SK-N-SH treated with all-trans-retinoic acid at 6 μM for 48 hours (cell line): ENCODE measurements around the gene TFG.

Experiments used
- ATAC-seq: fragments of 200-7000 bp; cut with Tn5 transposase; 3 replicates; pipeline ENCODE4 v1.9.1; 2020; ENCODE audit warnings: mild to moderate bottlenecking, moderate library complexity
- ARNTL ChIP-seq: fragments of 450-650 bp; formaldehyde crosslinking; IDR thresholded peaks from 2 replicates; pipeline ENCODE4 v1.5.0; 2020; ENCODE audit warnings: low read depth, mild to moderate bottlenecking, moderate library complexity, borderline replicate concordance
- BACH2 ChIP-seq: fragments of 250-450 bp; sonication (Bioruptor Pico); IDR thresholded peaks from 2 replicates; pipeline ENCODE4 v1.9.0; 2021; ENCODE audit warnings: mild to moderate bottlenecking, borderline replicate concordance
- CSDC2 ChIP-seq: fragments of 250-450 bp; sonication (Bioruptor Pico); IDR thresholded peaks from 2 replicates; pipeline ENCODE4 v1.5.0; 2020; ENCODE audit warnings: mild to moderate bottlenecking, moderate library complexity
- GLIS3 ChIP-seq: fragments of 250-450 bp; sonication (Bioruptor Pico); IDR thresholded peaks from 2 replicates; pipeline ENCODE4 v1.5.0; 2020; ENCODE audit warnings: mild to moderate bottlenecking, moderate library complexity
- ISL1 ChIP-seq: fragments of 250-450 bp; sonication (Bioruptor Pico); IDR thresholded peaks from 2 replicates; pipeline ENCODE4 v2.1.2; 2022; ENCODE audit warnings: mild to moderate bottlenecking, moderate library complexity
- OSR1 ChIP-seq: fragments of 250-450 bp; sonication (Bioruptor Pico); IDR thresholded peaks from 2 replicates; pipeline ENCODE4 v1.8.0; 2022; ENCODE audit warnings: moderate library complexity, mild to moderate bottlenecking, inconsistent platforms
- RARB ChIP-seq: fragments of 250-450 bp; sonication (Bioruptor Pico); IDR thresholded peaks from 2 replicates; pipeline ENCODE4 v1.8.0; 2021; ENCODE audit warnings: mild to moderate bottlenecking, moderate library complexity
- TCF4 ChIP-seq: fragments of 250-450 bp; sonication (Bioruptor Pico); IDR thresholded peaks from 2 replicates; pipeline ENCODE4 v1.8.0; 2021; ENCODE audit warnings: mild to moderate bottlenecking, moderate library complexity, borderline replicate concordance
- TOX ChIP-seq: fragments of 250-450 bp; sonication (Bioruptor Pico); IDR thresholded peaks from 2 replicates; pipeline ENCODE4 v1.8.0; 2021; ENCODE audit warnings: mild to moderate bottlenecking, moderate library complexity, borderline replicate concordance
- ZC3H10 ChIP-seq: fragments of 250-450 bp; sonication (Bioruptor Pico); IDR thresholded peaks from 2 replicates; pipeline ENCODE4 v1.5.1; 2021; ENCODE audit warnings: mild to moderate bottlenecking, moderate library complexity
- ZFP3 ChIP-seq: fragments of 250-450 bp; sonication (Bioruptor Pico); IDR thresholded peaks from 2 replicates; pipeline ENCODE4 v1.5.0; 2020; ENCODE audit warnings: mild to moderate bottlenecking, moderate library complexity
- ZFP30 ChIP-seq: fragments of 450-650 bp; formaldehyde crosslinking; IDR thresholded peaks from 2 replicates; pipeline ENCODE4 v1.5.0; 2022; ENCODE audit warnings: mild to moderate bottlenecking, moderate library complexity
- ZNF565 ChIP-seq: fragments of 450-650 bp; formaldehyde crosslinking; conservative IDR thresholded peaks from 2 replicates; pipeline ENCODE4 v1.5.0; 2020; ENCODE audit warnings: low read depth, mild to moderate bottlenecking, moderate library complexity
- ZNF70 ChIP-seq: fragments of 450-650 bp; formaldehyde crosslinking; IDR thresholded peaks from 2 replicates; pipeline ENCODE4 v1.5.0; 2020; ENCODE audit warnings: mild to moderate bottlenecking, moderate library complexity
- ZNF8 ChIP-seq: fragments of 450-650 bp; formaldehyde crosslinking; IDR thresholded peaks from 2 replicates; pipeline ENCODE4 v1.5.0; 2020; ENCODE audit warnings: mild to moderate bottlenecking, moderate library complexity
- TF ChIP-seq, protein P1 (sequence below): fragments of 250-450 bp; sonication (Bioruptor Pico); IDR thresholded peaks from 2 replicates; pipeline ENCODE4 v1.5.1; 2020; ENCODE audit warnings: low read depth, mild to moderate bottlenecking, moderate library complexity
- TF ChIP-seq, protein P2 (sequence below): fragments of 250-450 bp; sonication (Bioruptor Pico); IDR thresholded peaks from 2 replicates; pipeline ENCODE4 v1.5.1; 2021; ENCODE audit warnings: mild to moderate bottlenecking, moderate library complexity
- TF ChIP-seq, protein P3 (sequence below): fragments of 250-450 bp; sonication (Bioruptor Pico); IDR thresholded peaks from 2 replicates; pipeline ENCODE4 v1.5.0; 2020; ENCODE audit warnings: mild to moderate bottlenecking, moderate library complexity
- TF ChIP-seq, protein P4 (sequence below): fragments of 250-450 bp; sonication (Bioruptor Pico); IDR thresholded peaks from 2 replicates; pipeline ENCODE4 v1.8.0; 2020; ENCODE audit warnings: mild to moderate bottlenecking, moderate library complexity, borderline replicate concordance
- TF ChIP-seq, protein P5 (sequence below): fragments of 250-450 bp; sonication (Bioruptor Pico); IDR thresholded peaks from 2 replicates; pipeline ENCODE4 v1.8.0; 2021; ENCODE audit warnings: low read depth, mild to moderate bottlenecking, moderate library complexity, borderline replicate concordance

TFG gene

DNA sequence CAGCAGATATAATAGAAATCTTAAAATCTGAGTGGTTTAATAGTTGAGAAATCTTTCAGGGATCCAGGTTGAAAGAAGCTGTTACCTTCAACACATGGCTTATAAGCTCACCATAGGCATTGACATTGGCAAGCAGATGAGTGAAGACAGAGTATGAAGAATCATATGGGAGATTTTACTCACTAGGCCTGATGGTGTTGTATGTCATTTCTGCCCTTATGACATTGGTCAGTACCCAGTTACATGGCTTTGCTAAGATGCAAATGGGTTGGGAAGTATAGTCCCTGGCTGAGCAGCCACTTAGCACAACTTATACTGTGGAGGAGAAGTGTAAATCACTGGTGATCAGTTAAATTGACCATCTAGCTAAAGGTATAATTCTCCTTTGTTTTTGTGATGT is 5.9 kb downstream of the TFG start:
- ATAC-seq, result no peak
- no peak for TF ChIP-seq ISL1 (CRISPR knock-in tag)
- TF ChIP-seq, protein P1, sequence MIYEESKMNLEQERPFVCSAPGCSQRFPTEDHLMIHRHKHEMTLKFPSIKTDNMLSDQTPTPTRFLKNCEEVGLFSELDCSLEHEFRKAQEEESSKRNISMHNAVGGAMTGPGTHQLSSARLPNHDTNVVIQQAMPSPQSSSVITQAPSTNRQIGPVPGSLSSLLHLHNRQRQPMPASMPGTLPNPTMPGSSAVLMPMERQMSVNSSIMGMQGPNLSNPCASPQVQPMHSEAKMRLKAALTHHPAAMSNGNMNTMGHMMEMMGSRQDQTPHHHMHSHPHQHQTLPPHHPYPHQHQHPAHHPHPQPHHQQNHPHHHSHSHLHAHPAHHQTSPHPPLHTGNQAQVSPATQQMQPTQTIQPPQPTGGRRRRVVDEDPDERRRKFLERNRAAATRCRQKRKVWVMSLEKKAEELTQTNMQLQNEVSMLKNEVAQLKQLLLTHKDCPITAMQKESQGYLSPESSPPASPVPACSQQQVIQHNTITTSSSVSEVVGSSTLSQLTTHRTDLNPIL (CRISPR knock-in tag), result no peak
- TF ChIP-seq, protein P2, sequence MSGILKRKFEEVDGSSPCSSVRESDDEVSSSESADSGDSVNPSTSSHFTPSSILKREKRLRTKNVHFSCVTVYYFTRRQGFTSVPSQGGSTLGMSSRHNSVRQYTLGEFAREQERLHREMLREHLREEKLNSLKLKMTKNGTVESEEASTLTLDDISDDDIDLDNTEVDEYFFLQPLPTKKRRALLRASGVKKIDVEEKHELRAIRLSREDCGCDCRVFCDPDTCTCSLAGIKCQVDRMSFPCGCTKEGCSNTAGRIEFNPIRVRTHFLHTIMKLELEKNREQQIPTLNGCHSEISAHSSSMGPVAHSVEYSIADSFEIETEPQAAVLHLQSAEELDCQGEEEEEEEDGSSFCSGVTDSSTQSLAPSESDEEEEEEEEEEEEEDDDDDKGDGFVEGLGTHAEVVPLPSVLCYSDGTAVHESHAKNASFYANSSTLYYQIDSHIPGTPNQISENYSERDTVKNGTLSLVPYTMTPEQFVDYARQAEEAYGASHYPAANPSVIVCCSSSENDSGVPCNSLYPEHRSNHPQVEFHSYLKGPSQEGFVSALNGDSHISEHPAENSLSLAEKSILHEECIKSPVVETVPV, result no peak
- TF ChIP-seq, protein P3, sequence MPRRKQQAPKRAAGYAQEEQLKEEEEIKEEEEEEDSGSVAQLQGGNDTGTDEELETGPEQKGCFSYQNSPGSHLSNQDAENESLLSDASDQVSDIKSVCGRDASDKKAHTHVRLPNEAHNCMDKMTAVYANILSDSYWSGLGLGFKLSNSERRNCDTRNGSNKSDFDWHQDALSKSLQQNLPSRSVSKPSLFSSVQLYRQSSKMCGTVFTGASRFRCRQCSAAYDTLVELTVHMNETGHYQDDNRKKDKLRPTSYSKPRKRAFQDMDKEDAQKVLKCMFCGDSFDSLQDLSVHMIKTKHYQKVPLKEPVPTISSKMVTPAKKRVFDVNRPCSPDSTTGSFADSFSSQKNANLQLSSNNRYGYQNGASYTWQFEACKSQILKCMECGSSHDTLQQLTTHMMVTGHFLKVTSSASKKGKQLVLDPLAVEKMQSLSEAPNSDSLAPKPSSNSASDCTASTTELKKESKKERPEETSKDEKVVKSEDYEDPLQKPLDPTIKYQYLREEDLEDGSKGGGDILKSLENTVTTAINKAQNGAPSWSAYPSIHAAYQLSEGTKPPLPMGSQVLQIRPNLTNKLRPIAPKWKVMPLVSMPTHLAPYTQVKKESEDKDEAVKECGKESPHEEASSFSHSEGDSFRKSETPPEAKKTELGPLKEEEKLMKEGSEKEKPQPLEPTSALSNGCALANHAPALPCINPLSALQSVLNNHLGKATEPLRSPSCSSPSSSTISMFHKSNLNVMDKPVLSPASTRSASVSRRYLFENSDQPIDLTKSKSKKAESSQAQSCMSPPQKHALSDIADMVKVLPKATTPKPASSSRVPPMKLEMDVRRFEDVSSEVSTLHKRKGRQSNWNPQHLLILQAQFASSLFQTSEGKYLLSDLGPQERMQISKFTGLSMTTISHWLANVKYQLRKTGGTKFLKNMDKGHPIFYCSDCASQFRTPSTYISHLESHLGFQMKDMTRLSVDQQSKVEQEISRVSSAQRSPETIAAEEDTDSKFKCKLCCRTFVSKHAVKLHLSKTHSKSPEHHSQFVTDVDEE, result no peak
- no peak for TF ChIP-seq ARNTL
- no peak for TF ChIP-seq ZNF565 (CRISPR knock-in tag)
- TF ChIP-seq ZFP3, result no peak
- TF ChIP-seq ZNF8, result no peak
- TF ChIP-seq ZFP30 (CRISPR knock-in tag), result no peak
- TF ChIP-seq ZC3H10, result no peak
- TF ChIP-seq RARB, result no peak
- TF ChIP-seq CSDC2 (CRISPR knock-in tag), result no peak
- TF ChIP-seq BACH2 (CRISPR knock-in tag), result no peak
- TF ChIP-seq, protein P4, sequence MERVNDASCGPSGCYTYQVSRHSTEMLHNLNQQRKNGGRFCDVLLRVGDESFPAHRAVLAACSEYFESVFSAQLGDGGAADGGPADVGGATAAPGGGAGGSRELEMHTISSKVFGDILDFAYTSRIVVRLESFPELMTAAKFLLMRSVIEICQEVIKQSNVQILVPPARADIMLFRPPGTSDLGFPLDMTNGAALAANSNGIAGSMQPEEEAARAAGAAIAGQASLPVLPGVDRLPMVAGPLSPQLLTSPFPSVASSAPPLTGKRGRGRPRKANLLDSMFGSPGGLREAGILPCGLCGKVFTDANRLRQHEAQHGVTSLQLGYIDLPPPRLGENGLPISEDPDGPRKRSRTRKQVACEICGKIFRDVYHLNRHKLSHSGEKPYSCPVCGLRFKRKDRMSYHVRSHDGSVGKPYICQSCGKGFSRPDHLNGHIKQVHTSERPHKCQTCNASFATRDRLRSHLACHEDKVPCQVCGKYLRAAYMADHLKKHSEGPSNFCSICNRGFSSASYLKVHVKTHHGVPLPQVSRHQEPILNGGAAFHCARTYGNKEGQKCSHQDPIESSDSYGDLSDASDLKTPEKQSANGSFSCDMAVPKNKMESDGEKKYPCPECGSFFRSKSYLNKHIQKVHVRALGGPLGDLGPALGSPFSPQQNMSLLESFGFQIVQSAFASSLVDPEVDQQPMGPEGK (CRISPR knock-in tag), result no peak
- TF ChIP-seq OSR1, result no peak
- no peak for TF ChIP-seq TCF4 (CRISPR knock-in tag)
- no peak for TF ChIP-seq ZNF70 (CRISPR knock-in tag)
- no peak for TF ChIP-seq TOX (CRISPR knock-in tag)
- TF ChIP-seq GLIS3 (CRISPR knock-in tag), result no peak
- TF ChIP-seq, protein P5, sequence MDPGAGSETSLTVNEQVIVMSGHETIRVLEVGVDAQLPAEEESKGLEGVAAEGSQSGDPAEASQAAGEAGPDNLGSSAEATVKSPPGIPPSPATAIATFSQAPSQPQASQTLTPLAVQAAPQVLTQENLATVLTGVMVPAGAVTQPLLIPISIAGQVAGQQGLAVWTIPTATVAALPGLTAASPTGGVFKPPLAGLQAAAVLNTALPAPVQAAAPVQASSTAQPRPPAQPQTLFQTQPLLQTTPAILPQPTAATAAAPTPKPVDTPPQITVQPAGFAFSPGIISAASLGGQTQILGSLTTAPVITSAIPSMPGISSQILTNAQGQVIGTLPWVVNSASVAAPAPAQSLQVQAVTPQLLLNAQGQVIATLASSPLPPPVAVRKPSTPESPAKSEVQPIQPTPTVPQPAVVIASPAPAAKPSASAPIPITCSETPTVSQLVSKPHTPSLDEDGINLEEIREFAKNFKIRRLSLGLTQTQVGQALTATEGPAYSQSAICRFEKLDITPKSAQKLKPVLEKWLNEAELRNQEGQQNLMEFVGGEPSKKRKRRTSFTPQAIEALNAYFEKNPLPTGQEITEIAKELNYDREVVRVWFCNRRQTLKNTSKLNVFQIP (CRISPR knock-in tag), result no peak

DNA sequence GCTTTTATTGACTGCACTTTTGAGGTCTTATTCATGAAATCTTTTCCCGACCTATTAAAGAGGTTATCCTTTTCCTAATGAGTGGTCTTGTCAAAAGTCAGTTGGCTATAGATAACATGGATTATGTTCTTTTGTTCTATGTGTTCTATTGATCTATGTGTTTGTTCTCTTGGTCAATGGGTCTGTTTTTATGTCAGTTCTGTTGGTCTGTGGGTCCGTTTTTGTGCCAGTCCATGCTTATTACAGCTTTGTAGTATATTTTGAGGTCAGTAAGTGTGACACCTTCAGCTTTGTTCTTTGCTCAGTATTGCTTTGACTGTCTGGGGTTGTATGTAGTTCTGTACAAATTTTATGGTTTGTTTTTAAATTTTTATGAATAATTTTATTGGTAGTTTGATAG is 7.8 kb downstream of the TFG start:
- ATAC-seq, result no peak
- TF ChIP-seq, protein P1 (CRISPR knock-in tag), result no peak
- TF ChIP-seq TCF4 (CRISPR knock-in tag), result no peak
- no peak for TF ChIP-seq CSDC2 (CRISPR knock-in tag)
- no peak for TF ChIP-seq ZNF565 (CRISPR knock-in tag)
- TF ChIP-seq OSR1, result no peak
- TF ChIP-seq TOX (CRISPR knock-in tag), result no peak
- no peak for TF ChIP-seq ZNF70 (CRISPR knock-in tag)
- TF ChIP-seq, all 23 proteins: peak for 0
